Left lung (tissue), 10 donors: ENCODE results near the gene CFAP92. TPM values are rescaled to one million over a fixed set of nuclear protein-coding genes. Genes with fewer than 3 reads are reported as not detected.
"Not testable (repeated sequence)": the region's sequence is repeated elsewhere in the genome, so short reads cannot be mapped to it uniquely, and the experiment has no call there.

Source experiments
- ATAC-seq: fragments of 200-7000 bp; cut with Tn5 transposase; one replicate; pipeline ENCODE4 v1.9.1; 2020; ENCODE audit warnings: moderate library complexity
- DNase-seq, 4 donors: peaks; one replicate each; pipeline ENCODE4 v3.0.0-alpha.2; 2013 to 2020
- H3K27ac ChIP-seq, 2 donors: fragments of 200-600 bp; sonication (generic) in 1 of 2; one replicate each; pipeline versions ENCODE4 v1.5.0 to v1.8.0; 2020 to 2021
- H3K27me3 ChIP-seq, 2 donors: fragments of 200-600 bp; sonication (generic) in 1 of 2; one replicate each; pipeline versions ENCODE4 v1.5.0 to v1.8.0; 2020 to 2021
- H3K36me3 ChIP-seq, 2 donors: fragments of 200-600 bp; sonication (generic) in 1 of 2; one replicate each; pipeline versions ENCODE4 v1.5.0 to v1.8.0; 2020 to 2021
- H3K4me1 ChIP-seq, 2 donors: fragments of 200-600 bp; one replicate each; pipeline ENCODE4 v1.8.0; 2021
- H3K4me3 ChIP-seq, 2 donors: fragments of 200-600 bp; sonication (generic) in 1 of 2; one replicate each; pipeline versions ENCODE4 v1.5.0 to v1.8.0; 2020 to 2021; ENCODE audit warnings: mild to moderate bottlenecking in 1 of 2
- H3K9me3 ChIP-seq, 2 donors: fragments of 200-600 bp; sonication (generic) in 1 of 2; one replicate each; pipeline versions ENCODE4 v1.5.0 to v1.8.0; 2020 to 2021
- intact Hi-C, 2 donors: fragments of 100-400 bp; cut with DNase I; formaldehyde crosslinking; loops; one replicate each; pipeline versions ENCODE4 v1.11.2 to v1.14.2; 2022
- polyA plus RNA-seq, 6 donors: library from polyadenylated mRNA; unstranded; fragments of 120-200 nt; gene quantifications; one replicate each; pipeline ENCODE4 v1.2.1, GENCODE V29; 2013; ENCODE audit not compliant: insufficient read length in 6 of 6
- total RNA-seq, 2 donors: library from RNA; stranded (reverse); fragmentation: NEBNext Ultra II Directional; extraction: Animal tissue kit (Norgen Biotek cat#: 25700); gene quantifications; one replicate each; pipeline ENCODE4 v1.2.1, GENCODE V29; 2021
- TF ChIP-seq, protein P1 (sequence below), 2 donors: fragments of 200-600 bp; sonication (generic) in 1 of 2; IDR thresholded peaks; one replicate each; pipeline versions ENCODE4 v1.5.0 to v1.8.0; 2021; ENCODE audit warnings: antibody characterized with exemption in 2 of 2
- donor health status: DM: no; HTN: yes; CAD: no.
- donor health status: DM: no; HTN: no; CAD: no.

CFAP92 gene
- total and polyA plus RNA-seq, 8 donors, result 1.7 to 4.4 (median 3.5) TPM

DNA sequence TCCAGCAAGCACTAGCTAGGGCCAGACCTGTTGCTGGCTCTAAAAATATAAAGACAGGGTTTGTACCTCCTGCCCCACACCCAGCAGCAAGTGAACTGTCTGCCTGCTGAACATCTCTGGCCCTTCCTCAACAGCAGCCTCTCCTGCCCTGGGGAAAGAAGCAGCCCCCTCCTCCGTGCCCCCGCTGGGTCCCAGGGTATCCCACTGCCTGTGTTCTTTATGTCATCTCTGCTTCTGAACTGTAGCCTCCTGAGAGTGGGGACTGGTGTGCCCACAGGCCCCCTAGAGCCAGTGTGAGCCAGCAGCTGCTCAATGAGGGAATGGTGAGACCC is 60.0 kb downstream of the CFAP92 start:
- TF ChIP-seq, protein P1, sequence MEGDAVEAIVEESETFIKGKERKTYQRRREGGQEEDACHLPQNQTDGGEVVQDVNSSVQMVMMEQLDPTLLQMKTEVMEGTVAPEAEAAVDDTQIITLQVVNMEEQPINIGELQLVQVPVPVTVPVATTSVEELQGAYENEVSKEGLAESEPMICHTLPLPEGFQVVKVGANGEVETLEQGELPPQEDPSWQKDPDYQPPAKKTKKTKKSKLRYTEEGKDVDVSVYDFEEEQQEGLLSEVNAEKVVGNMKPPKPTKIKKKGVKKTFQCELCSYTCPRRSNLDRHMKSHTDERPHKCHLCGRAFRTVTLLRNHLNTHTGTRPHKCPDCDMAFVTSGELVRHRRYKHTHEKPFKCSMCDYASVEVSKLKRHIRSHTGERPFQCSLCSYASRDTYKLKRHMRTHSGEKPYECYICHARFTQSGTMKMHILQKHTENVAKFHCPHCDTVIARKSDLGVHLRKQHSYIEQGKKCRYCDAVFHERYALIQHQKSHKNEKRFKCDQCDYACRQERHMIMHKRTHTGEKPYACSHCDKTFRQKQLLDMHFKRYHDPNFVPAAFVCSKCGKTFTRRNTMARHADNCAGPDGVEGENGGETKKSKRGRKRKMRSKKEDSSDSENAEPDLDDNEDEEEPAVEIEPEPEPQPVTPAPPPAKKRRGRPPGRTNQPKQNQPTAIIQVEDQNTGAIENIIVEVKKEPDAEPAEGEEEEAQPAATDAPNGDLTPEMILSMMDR (IDR thresholded peaks at IDR 0.05), result no peak
- no peak for DNase-seq
- H3K27me3 ChIP-seq, result no peaks in the 10 kb centered on the region
- H3K27ac ChIP-seq, result no peak overlapping the region
- no peaks in the 10 kb centered on the region for H3K4me1 ChIP-seq
- H3K4me3 ChIP-seq, result no peak overlapping the region
- no peak for ATAC-seq
- H3K36me3 ChIP-seq, result no peaks in the 10 kb centered on the region
- H3K9me3 ChIP-seq, result peaks cover 0 to 6% of the 10 kb centered on the region in 2 donors
- intact Hi-C loops, result no loop called here

GRCh38 chr3:128933213-128933921 is 60.5 kb downstream of the CFAP92 start:
- Histone ChIP-seq H3K9me3 (peaks cover 0 to 6% of the 10 kb centered on the region in 2 donors), H3K36me3 (no peaks in the 10 kb centered on the region), H3K27ac (no peak overlapping the region), H3K27me3 (no peaks in the 10 kb centered on the region), H3K4me1 (no peaks in the 10 kb centered on the region), H3K4me3 (no peak overlapping the region)
- DNase-seq (no peak), ATAC-seq (no peak)
- TF ChIP-seq, protein P1 (IDR thresholded peaks at IDR 0.05), result no peak
- intact Hi-C loops, result no loop called here

GRCh38 chr3:128932516-128933212 is 61.2 kb downstream of the CFAP92 start:
- Histone ChIP-seq H3K27ac (no peak overlapping the region), H3K27me3 (no peaks in the 10 kb centered on the region), H3K4me3 (no peak overlapping the region), H3K36me3 (no peaks in the 10 kb centered on the region), H3K4me1 (no peaks in the 10 kb centered on the region), H3K9me3 (peaks cover 0 to 6% of the 10 kb centered on the region in 2 donors)
- intact Hi-C loops, result no loop called here
- ATAC-seq (no peak), DNase-seq (no peak)
- TF ChIP-seq, protein P1 (IDR thresholded peaks at IDR 0.05), result no peak

GRCh38 chr3:128931046-128931445 is 62.8 kb downstream of the CFAP92 start:
- ATAC-seq, result no peak
- TF ChIP-seq, protein P1 (IDR thresholded peaks at IDR 0.05), result no peak

GRCh38 chr3:128929364-128929763 is 64.5 kb downstream of the CFAP92 start:
- peaks cover 0 to 14% of the 10 kb centered on the region in 2 donors for H3K9me3 ChIP-seq
- no peak overlapping the region for H3K4me3 ChIP-seq
- no peaks in the 10 kb centered on the region for H3K36me3 ChIP-seq
- ATAC-seq (no peak), DNase-seq (no peak)
- TF ChIP-seq, protein P1 (IDR thresholded peaks at IDR 0.05), result no peak
- intact Hi-C loops, result no loop called here
- H3K27ac ChIP-seq, result no peak overlapping the region
- no peaks in the 10 kb centered on the region for H3K27me3 ChIP-seq
- H3K4me1 ChIP-seq, result no peaks in the 10 kb centered on the region

More at GRCh38 chr3:128931046-128931445, 62.8 kb downstream of the CFAP92 start:
- no peak for DNase-seq
- Histone ChIP-seq H3K9me3 (peaks cover 0 to 6% of the 10 kb centered on the region in 2 donors), H3K4me3 (no peak overlapping the region), H3K36me3 (no peaks in the 10 kb centered on the region), H3K27me3 (no peaks in the 10 kb centered on the region), H3K27ac (no peak overlapping the region), H3K4me1 (no peaks in the 10 kb centered on the region)
- intact Hi-C loops, result no loop called here

GRCh38 chr3:128923986-128924385 is 69.9 kb downstream of the CFAP92 start:
- H3K27me3 ChIP-seq, DNase-seq, H3K4me3 ChIP-seq, H3K4me1 ChIP-seq, H3K27ac ChIP-seq, H3K36me3 ChIP-seq, intact Hi-C loops, ATAC-seq: not testable (repeated sequence)
- H3K9me3 ChIP-seq, result peaks cover 0 to 13% of the 10 kb centered on the region in 2 donors
